ENCODE results near the gene PLXDC2. TPM values are rescaled to one million over a fixed set of nuclear protein-coding genes. Genes with fewer than 3 reads are reported as not detected.

PLXDC2 gene
- total and polyA plus RNA-seq, 10 donors = 1.8 to 50.4 (median 29.7) TPM

DNA sequence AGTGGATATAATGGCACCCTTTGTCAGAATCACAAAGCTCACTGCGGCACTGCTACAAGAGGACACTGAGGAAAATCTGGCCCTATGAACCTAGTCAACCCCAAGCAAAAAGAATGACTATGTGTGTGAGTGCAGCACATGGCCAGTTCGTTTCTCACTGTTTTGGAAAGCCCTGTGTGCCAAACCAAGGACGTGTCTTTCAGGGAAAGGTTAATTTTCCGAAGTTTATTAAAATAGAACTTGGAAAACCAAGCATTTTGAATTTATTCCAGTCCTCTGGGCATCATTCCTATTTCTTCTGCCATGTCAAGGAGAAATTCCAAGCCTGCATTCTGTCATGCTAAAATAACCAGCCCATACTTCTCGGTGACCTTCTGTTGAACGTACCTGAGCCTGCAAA lies 471.8 kb downstream of the PLXDC2 start:
- H3K4me1 ChIP-seq = no peaks in the 10 kb centered on the region
- no peaks in the 10 kb centered on the region for H3K36me3 ChIP-seq
- no peaks in the 10 kb centered on the region for H3K27me3 ChIP-seq (replicated peaks in 1 of 7)
- no peak overlapping the region for H3K4me3 ChIP-seq
- no peak for DNase-seq
- H3K27ac ChIP-seq = no peak overlapping the region
- TF ChIP-seq, protein P1, sequence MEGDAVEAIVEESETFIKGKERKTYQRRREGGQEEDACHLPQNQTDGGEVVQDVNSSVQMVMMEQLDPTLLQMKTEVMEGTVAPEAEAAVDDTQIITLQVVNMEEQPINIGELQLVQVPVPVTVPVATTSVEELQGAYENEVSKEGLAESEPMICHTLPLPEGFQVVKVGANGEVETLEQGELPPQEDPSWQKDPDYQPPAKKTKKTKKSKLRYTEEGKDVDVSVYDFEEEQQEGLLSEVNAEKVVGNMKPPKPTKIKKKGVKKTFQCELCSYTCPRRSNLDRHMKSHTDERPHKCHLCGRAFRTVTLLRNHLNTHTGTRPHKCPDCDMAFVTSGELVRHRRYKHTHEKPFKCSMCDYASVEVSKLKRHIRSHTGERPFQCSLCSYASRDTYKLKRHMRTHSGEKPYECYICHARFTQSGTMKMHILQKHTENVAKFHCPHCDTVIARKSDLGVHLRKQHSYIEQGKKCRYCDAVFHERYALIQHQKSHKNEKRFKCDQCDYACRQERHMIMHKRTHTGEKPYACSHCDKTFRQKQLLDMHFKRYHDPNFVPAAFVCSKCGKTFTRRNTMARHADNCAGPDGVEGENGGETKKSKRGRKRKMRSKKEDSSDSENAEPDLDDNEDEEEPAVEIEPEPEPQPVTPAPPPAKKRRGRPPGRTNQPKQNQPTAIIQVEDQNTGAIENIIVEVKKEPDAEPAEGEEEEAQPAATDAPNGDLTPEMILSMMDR (IDR thresholded peaks at IDR 0.05 in 8 of 11, conservative IDR thresholded peaks at IDR 0.05 in 3 of 11) = no peak
- TF ChIP-seq POLR2AphosphoS5 (IDR thresholded peaks at IDR 0.05) (no peak), POLR2A (IDR thresholded peaks at IDR 0.05) (no peak)
- WGBS, 5 donors = 70 to 79% (median 76%) methylated on average over 6 of the region's 6 CpGs
- intact Hi-C loops (cut with DNase I; ENCODE audit: low total_unique reads) = no loop called here
- H3K9me3 ChIP-seq = peaks cover 0 to 4% (median 0%) of the 10 kb centered on the region in 8 donors

DNA sequence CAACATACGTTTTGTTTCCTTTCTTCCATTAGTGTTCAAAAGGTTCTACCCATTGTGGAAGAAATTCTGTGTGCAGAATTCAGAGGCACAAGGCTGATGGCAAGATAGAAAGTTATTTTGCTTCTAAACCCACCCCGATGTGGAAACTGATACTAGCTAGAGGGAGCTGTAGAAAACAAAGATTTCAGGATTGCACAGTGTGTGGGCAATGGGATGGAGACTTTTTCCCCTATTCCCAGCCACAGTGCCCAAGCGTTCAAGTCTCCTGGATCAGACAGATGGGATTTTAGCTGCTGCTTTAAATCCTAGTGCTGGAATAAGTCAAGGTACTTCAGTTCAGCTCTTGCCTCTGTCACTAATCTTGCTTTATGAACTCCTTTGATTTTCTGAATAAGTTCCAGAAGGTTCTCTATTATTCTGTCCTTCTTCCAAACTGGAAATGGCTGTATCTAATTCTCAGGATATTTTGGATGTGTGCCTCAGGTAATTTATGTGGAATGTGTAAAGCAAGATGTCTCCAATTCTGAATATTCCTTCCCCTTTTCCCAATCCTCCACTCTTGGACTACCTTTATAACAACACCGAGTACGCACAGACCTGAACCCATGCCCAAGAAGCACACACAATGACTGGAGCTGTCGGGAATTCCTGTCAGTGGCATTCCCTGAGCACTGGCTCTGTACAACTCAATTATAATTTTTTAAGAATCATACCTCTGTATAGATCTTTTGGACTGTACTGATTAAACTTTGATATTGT lies 473.0 kb downstream of the PLXDC2 start:
- intact Hi-C loops (cut with DNase I; ENCODE audit: low total_unique reads) = no loop called here
- WGBS, 5 donors = 69 to 88% (median 81%) methylated on average over 6 of the region's 6 CpGs
- Histone ChIP-seq H3K27ac (no peak overlapping the region), H3K9me3 (peaks cover 0 to 4% (median 0%) of the 10 kb centered on the region in 8 donors), H3K4me1 (no peaks in the 10 kb centered on the region), H3K36me3 (no peaks in the 10 kb centered on the region), H3K27me3 (replicated peaks in 1 of 7) (no peaks in the 10 kb centered on the region), H3K4me3 (no peak overlapping the region)
- no peak for DNase-seq
- TF ChIP-seq POLR2A (IDR thresholded peaks at IDR 0.05) (no peak), POLR2AphosphoS5 (IDR thresholded peaks at IDR 0.05) (no peak)
- TF ChIP-seq, protein P1 (IDR thresholded peaks at IDR 0.05 in 8 of 11, conservative IDR thresholded peaks at IDR 0.05 in 3 of 11) = no peak

DNA sequence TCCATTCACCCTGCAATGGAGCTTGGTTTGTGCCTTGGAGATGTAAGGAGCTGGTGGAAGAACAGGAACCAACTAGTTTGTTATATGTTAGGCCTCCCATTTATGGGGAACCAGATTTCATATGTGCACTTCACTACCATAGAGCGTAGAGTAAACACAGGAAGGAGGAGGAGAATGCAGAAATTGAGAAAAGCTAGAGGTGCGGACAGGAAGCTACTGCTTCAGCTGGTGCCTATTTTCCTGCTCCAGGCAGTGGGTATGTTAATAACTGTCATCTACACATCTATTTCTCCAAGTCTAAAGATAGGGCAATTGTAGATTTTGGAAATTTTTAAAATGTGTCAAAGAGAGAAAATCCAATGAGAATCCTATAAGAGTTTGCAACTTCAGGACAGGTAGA lies 482.2 kb downstream of the PLXDC2 start:
- intact Hi-C loops (cut with DNase I; ENCODE audit: low total_unique reads) = no loop called here
- Histone ChIP-seq H3K27me3 (replicated peaks in 1 of 7) (no peaks in the 10 kb centered on the region), H3K4me3 (no peak overlapping the region), H3K4me1 (no peaks in the 10 kb centered on the region), H3K27ac (no peak overlapping the region), H3K9me3 (peaks cover 0 to 23% (median 13%) of the 10 kb centered on the region in 8 donors), H3K36me3 (no peaks in the 10 kb centered on the region)
- DNase-seq = no peak
- WGBS, 5 donors = 49 to 91% (median 87%) methylated on average over 2 of the region's 2 CpGs
- TF ChIP-seq POLR2AphosphoS5 (IDR thresholded peaks at IDR 0.05) (no peak), POLR2A (IDR thresholded peaks at IDR 0.05) (no peak)
- TF ChIP-seq, protein P1 (IDR thresholded peaks at IDR 0.05 in 8 of 11, conservative IDR thresholded peaks at IDR 0.05 in 3 of 11) = no peak

DNA sequence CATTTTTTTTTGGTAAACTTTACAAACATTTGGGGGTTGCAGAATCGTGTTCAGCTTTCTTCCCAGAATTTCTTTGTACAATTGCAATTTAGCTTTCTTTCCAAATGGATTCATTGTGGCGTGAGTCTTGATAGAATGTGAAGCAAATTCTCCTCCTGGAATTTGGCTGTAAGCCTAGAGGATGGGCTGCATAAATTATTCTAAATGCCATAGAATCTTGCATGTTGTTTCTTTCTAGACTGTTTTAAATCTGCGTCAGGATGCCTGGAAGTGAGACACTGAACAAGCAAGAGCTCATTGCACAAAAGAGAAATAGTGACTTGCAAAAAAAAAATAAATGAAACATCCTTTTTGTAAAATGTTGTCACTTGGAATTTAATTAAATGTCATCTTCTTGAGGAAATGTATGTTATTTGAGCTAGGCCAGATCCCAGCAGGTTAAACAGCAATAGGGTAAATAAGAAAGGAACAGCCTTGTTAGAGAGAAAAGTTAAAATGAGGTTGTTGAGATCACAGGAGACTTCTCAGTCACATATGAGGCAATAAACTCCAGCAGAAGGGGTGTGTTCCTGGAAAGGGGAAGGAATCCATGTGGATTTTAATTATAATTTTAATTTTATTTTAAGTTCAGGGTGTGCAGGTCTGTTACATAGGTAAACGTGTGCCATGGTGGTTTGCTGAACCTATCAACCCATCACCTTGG lies 483.0 kb downstream of the PLXDC2 start:
- H3K4me3 ChIP-seq = no peak overlapping the region
- H3K9me3 ChIP-seq = peaks cover 0 to 23% (median 13%) of the 10 kb centered on the region in 8 donors
- no peak for DNase-seq
- WGBS, 5 donors = 59 to 74% (median 70%) methylated on average over 4 of the region's 4 CpGs
- no peaks in the 10 kb centered on the region for H3K4me1 ChIP-seq
- no peaks in the 10 kb centered on the region for H3K27me3 ChIP-seq (replicated peaks in 1 of 7)
- intact Hi-C loops (cut with DNase I; ENCODE audit: low total_unique reads) = no loop called here
- TF ChIP-seq, protein P1 (IDR thresholded peaks at IDR 0.05 in 8 of 11, conservative IDR thresholded peaks at IDR 0.05 in 3 of 11) = no peak
- no peak for TF ChIP-seq POLR2AphosphoS5 (IDR thresholded peaks at IDR 0.05)
- no peak for TF ChIP-seq POLR2A (IDR thresholded peaks at IDR 0.05)
- no peak overlapping the region for H3K27ac ChIP-seq
- no peaks in the 10 kb centered on the region for H3K36me3 ChIP-seq
